HepG2 (cell line): ENCODE measurements around the gene ZNF33B. TPM values are rescaled to one million over a fixed set of nuclear protein-coding genes. Genes with fewer than 3 reads are reported as not detected.
A peak's percentile ranks its signal among the peaks of the same experiment; 100 is the strongest.

Experiments
- AKAP8 ChIP-seq: sonication (generic); formaldehyde crosslinking; IDR thresholded peaks from 2 replicates; pipeline ENCODE4 v1.5.1; 2020; ENCODE audit warnings: mild to moderate bottlenecking, missing genetic modification reagents
- ARNT2 ChIP-seq: sonication (generic); formaldehyde crosslinking; IDR thresholded peaks from 2 replicates; pipeline ENCODE4 v1.8.0; 2022; ENCODE audit warnings: mild to moderate bottlenecking, low read depth, missing genetic modification reagents, moderate library complexity
- ELF1 ChIP-seq: sonication (generic); formaldehyde crosslinking; IDR thresholded peaks from 2 replicates; pipeline ENCODE4 v1.4.0; 2020; ENCODE audit warnings: missing genetic modification reagents
- ETV5 ChIP-seq: IDR thresholded peaks from 2 replicates; pipeline ENCODE4 v1.6.1; 2018; ENCODE audit warnings: missing biosample characterization, missing genetic modification reagents, inconsistent platforms, borderline replicate concordance
- FOXA1 ChIP-seq, 2 experiments: fragments of 450-650 bp in 1 of 2; sonication (generic) in 1 of 2; formaldehyde crosslinking in 1 of 2; IDR thresholded peaks; 2 replicates each; pipeline versions ENCODE4 v1.4.0 to v1.6.1; 2016 to 2020; ENCODE audit warnings: missing genetic modification reagents in 1 of 2
- FOXC1 ChIP-seq: sonication (generic); formaldehyde crosslinking; IDR thresholded peaks from 2 replicates; pipeline ENCODE4 v1.8.0; 2022; ENCODE audit warnings: mild to moderate bottlenecking, missing genetic modification reagents, borderline replicate concordance
- GLI4 ChIP-seq: sonication (generic); formaldehyde crosslinking; IDR thresholded peaks from 2 replicates; pipeline ENCODE4 v1.5.1; 2020; ENCODE audit warnings: missing genetic modification reagents, mild to moderate bottlenecking, moderate library complexity, borderline replicate concordance
- HNRNPLL ChIP-seq: fragments of 200-400 bp; formaldehyde crosslinking; IDR thresholded peaks from 2 replicates; pipeline ENCODE4 v1.6.1; 2017; ENCODE audit warnings: mild to moderate bottlenecking, low read depth, low read length; ENCODE audit not compliant: poor library complexity, severe bottlenecking
- HOXA5 ChIP-seq: sonication (generic); formaldehyde crosslinking; IDR thresholded peaks from 2 replicates; pipeline ENCODE4 v1.4.0; 2020; ENCODE audit warnings: missing genetic modification reagents
- KLF6 ChIP-seq: IDR thresholded peaks from 2 replicates; pipeline ENCODE4 v1.8.0; 2016; ENCODE audit warnings: missing biosample characterization, missing genetic modification reagents
- PTBP1 ChIP-seq: fragments of 200-400 bp; formaldehyde crosslinking; IDR thresholded peaks from 2 replicates; pipeline ENCODE4 v1.6.1; 2018; ENCODE audit warnings: low read length, low read depth; ENCODE audit not compliant: poor library complexity, severe bottlenecking
- SOX13 ChIP-seq, 3 experiments: fragments of 450-650 bp in 1 of 3; sonication (generic) in 1 of 3; formaldehyde crosslinking in 1 of 3; IDR thresholded peaks in 2 of 3; conservative IDR thresholded peaks in 1 of 3; 2 replicates each; pipeline versions ENCODE4 v1.5.0 to v1.6.1; 2016 to 2020; ENCODE audit warnings: antibody characterized with exemption in 1 of 3, mild to moderate bottlenecking in 1 of 3, missing compliant biosample characterization in 1 of 3, missing genetic modification reagents in 1 of 3, moderate library complexity in 1 of 3
- TRIM24 ChIP-seq: sonication (generic); formaldehyde crosslinking; IDR thresholded peaks from 2 replicates; pipeline ENCODE4 v1.8.0; 2022; ENCODE audit warnings: mild to moderate bottlenecking, missing genetic modification reagents
- ZFP90 ChIP-seq: sonication (generic); formaldehyde crosslinking; IDR thresholded peaks from 2 replicates; pipeline ENCODE4 v1.8.0; 2022; ENCODE audit warnings: missing genetic modification reagents, mild to moderate bottlenecking, inconsistent platforms, borderline replicate concordance
- ZMAT3 ChIP-seq: sonication (generic); formaldehyde crosslinking; conservative IDR thresholded peaks from 2 replicates; pipeline ENCODE4 v1.7.0; 2021; ENCODE audit warnings: missing genetic modification reagents
- ZNF543 ChIP-seq: sonication (generic); formaldehyde crosslinking; IDR thresholded peaks from 2 replicates; pipeline ENCODE4 v1.4.0; 2020; ENCODE audit warnings: mild to moderate bottlenecking, missing genetic modification reagents
- ZNF777 ChIP-seq: sonication (generic); formaldehyde crosslinking; IDR thresholded peaks from 2 replicates; pipeline ENCODE4 v1.4.0; 2020; ENCODE audit warnings: missing genetic modification reagents
- polyA plus RNA-seq, 8 experiments: library from polyadenylated mRNA; depleted of rRNA in 3 of 8; stranded (reverse) in 7 of 8; unstranded in 1 of 8; fragments of >200 nt; fragmentation: Illumina TruSeq in 4 of 8; extraction: Trizol in 4 of 8; gene quantifications; 2 replicates each; pipeline versions ENCODE4 v1.2.1 to v1.2.3, GENCODE V29; 2011 to 2016; ENCODE audit warnings: low read depth in 4 of 8, missing spikeins in 1 of 8, mixed read lengths in 1 of 8; ENCODE audit not compliant: insufficient read depth in 1 of 8
- total RNA-seq, 5 experiments: library from RNA; depleted of rRNA; stranded (reverse); fragments of >200 nt; fragmentation: Illumina TruSeq; extraction: Trizol; gene quantifications; 2 replicates each; pipeline ENCODE4 v1.2.3, GENCODE V29; 2016; ENCODE audit warnings: low read depth in 1 of 5
- TF ChIP-seq, protein P1 (sequence below): sonication (generic); formaldehyde crosslinking; IDR thresholded peaks from 2 replicates; pipeline ENCODE4 v1.8.0; 2022; ENCODE audit warnings: mild to moderate bottlenecking, missing genetic modification reagents
- TF ChIP-seq, protein P2 (sequence below): sonication (generic); IDR thresholded peaks from 2 replicates; pipeline ENCODE4 v1.6.1; 2016; ENCODE audit warnings: low read depth, borderline replicate concordance
- TF ChIP-seq, protein P3 (sequence below): sonication (generic); formaldehyde crosslinking; IDR thresholded peaks from 2 replicates; pipeline ENCODE4 v1.5.1; 2020; ENCODE audit warnings: mild to moderate bottlenecking, missing genetic modification reagents, borderline replicate concordance

The ZNF33B gene
- total and polyA plus RNA-seq, 2 of the 13 experiments (the other 11 are each of a cell fraction or from before 2014, with no cell fraction given) = 18.4 to 23.5 TPM

DNA sequence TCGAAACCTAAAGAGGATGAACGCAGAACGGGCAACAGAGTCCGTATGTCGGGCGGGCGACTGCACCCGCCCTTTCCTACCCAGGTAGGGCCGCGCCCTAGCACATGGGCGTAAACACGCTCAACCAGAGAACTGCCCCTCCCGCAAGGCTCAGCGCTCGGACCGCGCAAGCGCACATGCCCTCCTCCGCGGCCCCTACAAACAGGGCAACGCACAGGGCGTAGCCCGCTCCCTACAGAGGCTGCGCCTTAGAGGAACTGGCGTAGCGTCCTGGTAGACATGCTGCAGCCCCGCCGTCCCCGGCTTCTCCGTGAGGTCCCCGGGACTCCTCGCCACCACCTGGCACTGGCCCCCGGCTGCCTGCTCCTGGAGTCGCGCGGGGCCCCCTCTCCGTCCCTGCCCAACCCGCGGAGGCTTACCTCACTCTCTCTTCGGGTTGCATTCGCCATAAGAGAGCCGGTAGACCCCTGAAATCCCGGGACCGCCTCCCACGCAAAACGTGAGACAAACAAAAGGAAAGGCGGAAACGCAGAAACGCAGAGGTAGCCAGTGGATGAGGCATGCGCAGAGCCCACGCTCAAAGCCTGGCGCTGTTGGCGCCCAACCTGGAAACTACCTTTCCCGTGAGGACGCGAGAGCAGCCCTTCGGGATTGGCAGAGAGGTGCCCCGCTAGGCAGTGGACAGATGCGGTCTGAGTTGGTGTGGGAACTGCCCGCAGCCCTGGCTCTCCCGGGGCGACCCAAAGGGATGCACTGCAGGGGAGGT lies at the start of gene ZNF33B (continued):
- TF ChIP-seq, protein P1, sequence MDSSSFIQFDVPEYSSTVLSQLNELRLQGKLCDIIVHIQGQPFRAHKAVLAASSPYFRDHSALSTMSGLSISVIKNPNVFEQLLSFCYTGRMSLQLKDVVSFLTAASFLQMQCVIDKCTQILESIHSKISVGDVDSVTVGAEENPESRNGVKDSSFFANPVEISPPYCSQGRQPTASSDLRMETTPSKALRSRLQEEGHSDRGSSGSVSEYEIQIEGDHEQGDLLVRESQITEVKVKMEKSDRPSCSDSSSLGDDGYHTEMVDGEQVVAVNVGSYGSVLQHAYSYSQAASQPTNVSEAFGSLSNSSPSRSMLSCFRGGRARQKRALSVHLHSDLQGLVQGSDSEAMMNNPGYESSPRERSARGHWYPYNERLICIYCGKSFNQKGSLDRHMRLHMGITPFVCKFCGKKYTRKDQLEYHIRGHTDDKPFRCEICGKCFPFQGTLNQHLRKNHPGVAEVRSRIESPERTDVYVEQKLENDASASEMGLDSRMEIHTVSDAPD (CRISPR knock-in tag) = peak; percentile 48; the same call in 1 of the 2 replicates
- TF ChIP-seq KLF6 (CRISPR knock-in tag) = no peak; the same call in none of the 2 replicates
- peak; percentile 47; the same call in 1 of the 2 replicates for TF ChIP-seq ETV5 (CRISPR knock-in tag)
- no peak for TF ChIP-seq TRIM24 (CRISPR knock-in tag)
- peak; percentile 76 for TF ChIP-seq HOXA5 (CRISPR knock-in tag)
- TF ChIP-seq ZNF777 = peak; percentile 53; the same call in 1 of the 2 replicates
- TF ChIP-seq FOXC1 = peak; percentile 90
- TF ChIP-seq ZMAT3 (CRISPR knock-in tag) = no peak; the same call in 1 of the 2 replicates
- TF ChIP-seq PTBP1 = no peak
- TF ChIP-seq, protein P2, sequence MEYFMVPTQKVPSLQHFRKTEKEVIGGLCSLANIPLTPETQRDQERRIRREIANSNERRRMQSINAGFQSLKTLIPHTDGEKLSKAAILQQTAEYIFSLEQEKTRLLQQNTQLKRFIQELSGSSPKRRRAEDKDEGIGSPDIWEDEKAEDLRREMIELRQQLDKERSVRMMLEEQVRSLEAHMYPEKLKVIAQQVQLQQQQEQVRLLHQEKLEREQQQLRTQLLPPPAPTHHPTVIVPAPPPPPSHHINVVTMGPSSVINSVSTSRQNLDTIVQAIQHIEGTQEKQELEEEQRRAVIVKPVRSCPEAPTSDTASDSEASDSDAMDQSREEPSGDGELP = 0 out of 2 replicates have a peak, but pooled peaks have one; percentile 42
- no peak for TF ChIP-seq GLI4
- TF ChIP-seq ARNT2 (CRISPR knock-in tag) = peak; percentile 16; the same call in 1 of the 2 replicates
- no peak for TF ChIP-seq FOXA1 (IDR thresholded peaks at IDR 0.05)
- TF ChIP-seq FOXA1 (CRISPR knock-in tag; IDR thresholded peaks at IDR 0.05) = peak; percentile 76
- no peak for TF ChIP-seq SOX13 (IDR thresholded peaks at IDR 0.05)
- TF ChIP-seq SOX13 (CRISPR knock-in tag; conservative IDR thresholded peaks at IDR 0.05 in 1 of 2, IDR thresholded peaks at IDR 0.05 in 1 of 2) = peak in 1 of 2 experiments; percentile 62; a peak in 2 of 4 replicates
- peak; percentile 100 for TF ChIP-seq HNRNPLL
- peak; percentile 95; the same call in 1 of the 2 replicates for TF ChIP-seq ZFP90 (CRISPR knock-in tag)
- peak; percentile 48; the same call in 1 of the 2 replicates for TF ChIP-seq AKAP8 (CRISPR knock-in tag)
- TF ChIP-seq ZNF543 (CRISPR knock-in tag) = peak; percentile 32; the same call in 1 of the 2 replicates
- TF ChIP-seq, protein P3, sequence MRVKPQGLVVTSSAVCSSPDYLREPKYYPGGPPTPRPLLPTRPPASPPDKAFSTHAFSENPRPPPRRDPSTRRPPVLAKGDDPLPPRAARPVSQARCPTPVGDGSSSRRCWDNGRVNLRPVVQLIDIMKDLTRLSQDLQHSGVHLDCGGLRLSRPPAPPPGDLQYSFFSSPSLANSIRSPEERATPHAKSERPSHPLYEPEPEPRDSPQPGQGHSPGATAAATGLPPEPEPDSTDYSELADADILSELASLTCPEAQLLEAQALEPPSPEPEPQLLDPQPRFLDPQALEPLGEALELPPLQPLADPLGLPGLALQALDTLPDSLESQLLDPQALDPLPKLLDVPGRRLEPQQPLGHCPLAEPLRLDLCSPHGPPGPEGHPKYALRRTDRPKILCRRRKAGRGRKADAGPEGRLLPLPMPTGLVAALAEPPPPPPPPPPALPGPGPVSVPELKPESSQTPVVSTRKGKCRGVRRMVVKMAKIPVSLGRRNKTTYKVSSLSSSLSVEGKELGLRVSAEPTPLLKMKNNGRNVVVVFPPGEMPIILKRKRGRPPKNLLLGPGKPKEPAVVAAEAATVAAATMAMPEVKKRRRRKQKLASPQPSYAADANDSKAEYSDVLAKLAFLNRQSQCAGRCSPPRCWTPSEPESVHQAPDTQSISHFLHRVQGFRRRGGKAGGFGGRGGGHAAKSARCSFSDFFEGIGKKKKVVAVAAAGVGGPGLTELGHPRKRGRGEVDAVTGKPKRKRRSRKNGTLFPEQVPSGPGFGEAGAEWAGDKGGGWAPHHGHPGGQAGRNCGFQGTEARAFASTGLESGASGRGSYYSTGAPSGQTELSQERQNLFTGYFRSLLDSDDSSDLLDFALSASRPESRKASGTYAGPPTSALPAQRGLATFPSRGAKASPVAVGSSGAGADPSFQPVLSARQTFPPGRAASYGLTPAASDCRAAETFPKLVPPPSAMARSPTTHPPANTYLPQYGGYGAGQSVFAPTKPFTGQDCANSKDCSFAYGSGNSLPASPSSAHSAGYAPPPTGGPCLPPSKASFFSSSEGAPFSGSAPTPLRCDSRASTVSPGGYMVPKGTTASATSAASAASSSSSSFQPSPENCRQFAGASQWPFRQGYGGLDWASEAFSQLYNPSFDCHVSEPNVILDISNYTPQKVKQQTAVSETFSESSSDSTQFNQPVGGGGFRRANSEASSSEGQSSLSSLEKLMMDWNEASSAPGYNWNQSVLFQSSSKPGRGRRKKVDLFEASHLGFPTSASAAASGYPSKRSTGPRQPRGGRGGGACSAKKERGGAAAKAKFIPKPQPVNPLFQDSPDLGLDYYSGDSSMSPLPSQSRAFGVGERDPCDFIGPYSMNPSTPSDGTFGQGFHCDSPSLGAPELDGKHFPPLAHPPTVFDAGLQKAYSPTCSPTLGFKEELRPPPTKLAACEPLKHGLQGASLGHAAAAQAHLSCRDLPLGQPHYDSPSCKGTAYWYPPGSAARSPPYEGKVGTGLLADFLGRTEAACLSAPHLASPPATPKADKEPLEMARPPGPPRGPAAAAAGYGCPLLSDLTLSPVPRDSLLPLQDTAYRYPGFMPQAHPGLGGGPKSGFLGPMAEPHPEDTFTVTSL (CRISPR knock-in tag) = peak; percentile 68
- TF ChIP-seq ELF1 = peak; percentile 93
